Cerebellar cortex (tissue), 1 donor: ENCODE data around the gene SCN5A.

Experiments used
- DNase-seq: peaks from one replicate; pipeline ENCODE4 v3.0.0-alpha.2; 2015; ENCODE audit warnings: low spot score

The SCN5A gene

DNA sequence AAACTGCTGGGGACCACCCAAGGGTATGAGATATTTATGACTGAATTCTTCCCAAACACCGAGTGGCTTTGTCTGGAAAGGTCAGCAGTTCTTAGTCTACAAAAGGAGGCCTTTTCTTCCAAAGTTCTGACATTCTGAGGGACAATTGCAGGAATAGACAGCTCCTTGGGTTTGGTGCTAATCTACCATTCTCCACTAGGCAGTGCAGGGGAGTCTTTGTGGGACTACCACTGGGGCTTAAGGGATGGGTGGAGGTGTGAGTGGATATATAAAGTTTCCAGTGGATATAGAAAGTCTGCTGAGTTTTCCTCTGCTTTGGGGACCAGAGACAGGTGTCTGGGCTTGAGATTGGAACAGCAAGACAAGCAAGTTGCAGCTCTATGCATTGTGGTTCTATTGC lies 90.6 kb downstream of the SCN5A start:
- no peak for DNase-seq

- no peak for DNase-seq
These were observed 92.7 kb downstream of the SCN5A start for GRCh38 chr3:38556640-38557358.

DNA sequence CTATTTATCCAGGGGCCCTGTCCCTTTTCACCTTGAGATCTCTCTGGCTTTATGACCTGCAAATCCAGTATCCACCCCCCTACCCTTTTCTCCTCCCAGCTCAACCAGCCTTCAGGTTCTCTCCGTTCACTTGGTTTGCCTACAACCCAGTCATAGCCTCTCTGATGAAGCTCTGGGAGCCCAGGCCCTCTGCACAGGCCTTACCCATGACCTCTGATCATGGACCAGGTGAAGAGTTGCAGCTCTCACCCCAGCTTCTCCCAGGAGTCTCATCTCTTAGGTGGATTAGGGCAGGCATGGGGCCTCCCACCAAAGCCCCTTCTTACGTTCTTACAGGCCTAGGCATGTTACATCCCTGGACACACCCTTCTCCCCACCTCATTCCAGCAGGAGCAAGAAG lies 93.6 kb downstream of the SCN5A start:
- DNase-seq = no peak

DNA sequence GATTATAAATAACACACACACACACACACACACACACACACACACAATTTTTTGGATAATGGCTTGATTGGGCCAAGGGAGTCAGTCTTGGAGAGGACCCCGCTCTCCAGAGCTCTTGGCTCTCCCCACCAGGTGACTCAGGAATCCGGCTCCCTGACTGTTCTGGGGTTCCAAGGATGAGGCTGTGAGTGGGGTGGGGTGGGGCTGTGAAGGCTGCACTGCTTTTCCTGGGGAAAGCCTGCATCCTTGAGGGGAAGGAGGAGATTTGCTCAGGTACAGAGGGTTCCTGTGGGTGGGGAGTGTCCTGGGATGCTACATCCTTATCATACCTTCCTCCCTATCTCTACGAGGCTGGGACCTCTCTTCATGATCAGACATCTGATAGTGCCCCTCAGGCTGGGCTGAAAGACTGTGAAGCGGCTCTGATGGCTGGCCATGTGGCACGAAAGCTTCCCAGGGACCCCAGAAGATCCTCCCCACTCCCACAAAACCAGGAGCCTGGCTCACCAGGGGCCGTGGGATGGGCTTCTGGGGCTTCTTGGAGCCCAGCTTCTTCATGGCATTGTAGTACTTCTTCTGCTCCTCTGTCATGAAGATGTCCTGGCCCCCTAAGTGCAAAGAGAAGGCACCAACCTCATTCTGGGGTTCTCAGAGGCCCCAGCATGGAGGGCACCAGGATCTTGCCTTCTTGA lies 94.2 kb downstream of the SCN5A start:
- DNase-seq = no peak

- DNase-seq = no peak
These were observed 95.2 kb downstream of the SCN5A start for GRCh38 chr3:38554127-38554827.

DNA sequence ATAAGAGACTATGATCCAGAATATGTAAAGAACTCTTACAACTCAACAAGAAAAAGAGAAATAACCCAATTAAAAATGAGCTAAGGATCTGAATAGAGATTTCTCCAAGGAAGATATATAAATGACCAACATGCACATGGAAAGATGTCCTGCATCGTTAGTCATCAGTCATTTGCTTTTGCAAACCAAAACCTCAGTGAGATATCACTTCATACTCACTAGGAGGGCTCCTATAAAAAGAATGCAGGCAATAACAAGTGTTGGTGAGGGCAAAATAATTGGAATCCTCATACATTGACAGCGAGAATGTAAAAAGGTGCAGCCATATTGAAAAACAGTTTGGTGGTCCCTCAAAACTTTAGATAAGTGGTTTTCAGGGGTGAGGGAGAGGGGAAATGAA lies 96.4 kb downstream of the SCN5A start:
- no peak for DNase-seq

DNA sequence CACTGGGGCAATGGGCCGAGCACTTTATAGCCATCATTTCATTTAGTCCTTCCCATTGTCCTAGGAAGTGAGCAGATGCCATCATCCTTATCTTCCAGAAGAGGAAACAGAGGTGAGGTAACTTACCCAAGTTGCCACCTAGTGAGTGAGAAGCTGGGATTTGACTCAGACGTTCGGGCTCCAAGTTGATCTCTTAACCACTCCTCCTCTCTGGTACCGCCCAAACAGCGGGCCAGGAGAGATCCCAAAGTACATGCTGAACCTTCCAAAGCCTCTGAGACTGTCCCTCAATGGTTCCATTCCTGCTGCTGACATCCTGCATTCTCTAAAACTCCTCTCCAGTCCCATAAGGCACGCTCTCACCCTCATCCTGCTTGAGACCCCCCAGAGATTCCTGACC lies 97.1 kb downstream of the SCN5A start:
- no peak for DNase-seq

DNA sequence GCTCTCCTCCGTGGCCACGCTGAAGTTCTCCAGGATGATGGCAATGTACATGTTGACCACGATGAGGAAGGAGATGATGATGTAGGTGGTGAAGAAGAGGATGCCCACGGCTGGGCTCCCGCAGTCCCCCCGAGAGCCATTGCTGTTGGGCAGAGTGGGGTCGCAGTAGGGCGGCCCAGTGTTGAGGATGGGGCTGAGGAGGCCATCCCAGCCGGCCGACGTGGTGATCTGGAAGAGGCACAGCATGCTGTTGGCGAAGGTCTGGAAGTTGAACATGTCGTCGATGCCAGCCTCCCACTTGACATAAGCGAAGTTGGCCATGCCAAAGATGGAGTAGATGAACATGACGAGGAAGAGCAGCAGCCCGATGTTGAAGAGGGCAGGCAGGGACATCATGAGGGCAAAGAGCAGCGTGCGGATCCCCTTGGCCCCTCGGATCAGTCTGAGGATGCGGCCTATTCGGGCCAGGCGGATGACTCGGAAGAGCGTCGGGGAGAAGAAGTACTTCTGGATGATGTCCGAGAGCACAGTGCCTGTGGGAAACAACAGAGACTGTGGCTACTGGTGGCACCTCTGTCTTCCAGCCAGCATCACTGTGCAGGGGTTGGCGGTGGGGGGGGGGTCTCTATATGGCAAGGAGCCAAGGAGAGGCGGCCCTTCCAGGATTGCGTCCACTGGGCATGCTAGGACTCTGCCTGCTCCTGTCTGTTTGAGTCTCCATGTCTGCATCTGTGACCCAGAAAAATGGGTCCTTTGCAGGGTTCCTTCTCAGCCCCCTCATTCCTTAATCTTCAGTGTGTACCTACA lies 98.3 kb downstream of the SCN5A start:
- no peak for DNase-seq

DNA sequence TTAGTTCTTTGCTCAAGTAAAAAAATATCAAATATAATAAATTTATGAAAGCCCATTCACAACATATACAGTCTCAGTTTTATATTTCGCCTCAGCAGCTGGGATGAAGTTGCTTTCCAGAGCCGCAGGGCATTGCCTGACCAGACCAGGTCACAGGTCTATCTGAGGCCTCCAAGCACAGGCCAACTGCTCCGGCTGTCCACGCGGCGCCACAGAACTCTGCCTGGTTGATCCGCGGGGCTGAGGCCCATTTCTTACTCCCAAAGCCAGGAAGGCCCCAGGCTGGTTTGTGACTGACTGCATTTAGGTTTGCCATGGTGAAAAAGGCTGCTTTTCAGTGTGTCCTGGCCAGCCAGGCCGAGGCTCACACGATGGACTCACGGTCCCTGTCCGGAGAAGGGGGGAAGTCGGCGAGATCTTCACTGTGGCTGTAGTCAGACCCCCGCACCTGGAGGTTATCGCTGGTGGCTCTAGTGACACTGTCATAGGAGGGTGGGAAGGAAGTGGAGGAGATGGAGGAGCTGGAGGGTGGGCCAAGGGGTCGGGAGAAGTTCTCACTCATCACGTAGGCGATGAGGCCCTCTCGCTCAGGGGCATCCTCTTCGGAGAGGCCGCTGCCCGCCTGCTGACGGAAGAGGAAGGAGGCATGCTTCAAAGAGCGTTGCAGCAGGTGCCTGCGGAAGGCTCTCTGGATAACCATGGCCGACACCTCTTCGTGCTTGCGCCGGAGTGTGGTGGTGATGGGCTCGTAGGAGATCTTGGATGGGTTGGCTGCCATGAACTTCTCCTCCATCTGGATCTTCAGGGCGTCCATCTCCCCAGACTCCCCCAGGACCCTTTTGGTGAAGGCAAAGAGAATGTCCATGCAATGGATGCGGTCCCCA lies 99.3 kb downstream of the SCN5A start:
- DNase-seq = no peak

DNA sequence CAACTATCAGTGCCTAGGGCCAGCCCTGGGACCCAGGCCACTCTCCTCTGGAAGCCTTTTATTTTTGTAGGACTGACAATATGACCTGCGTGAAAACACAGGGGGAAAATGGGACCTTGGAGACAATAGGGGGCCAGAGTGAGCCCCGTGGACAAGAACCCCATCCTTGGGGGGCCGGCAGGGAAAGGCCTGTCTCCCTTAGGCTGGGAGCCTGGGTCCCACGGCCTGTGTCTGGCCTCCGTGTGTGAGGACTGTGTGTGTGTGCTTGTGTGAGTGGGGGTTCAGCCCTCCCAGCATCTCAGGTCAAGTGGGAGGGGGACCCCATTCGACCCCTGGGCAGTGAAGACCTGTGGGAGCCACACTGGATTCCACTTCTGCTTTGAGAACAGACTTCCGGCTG lies 100.0 kb downstream of the SCN5A start:
- DNase-seq = no peak

DNA sequence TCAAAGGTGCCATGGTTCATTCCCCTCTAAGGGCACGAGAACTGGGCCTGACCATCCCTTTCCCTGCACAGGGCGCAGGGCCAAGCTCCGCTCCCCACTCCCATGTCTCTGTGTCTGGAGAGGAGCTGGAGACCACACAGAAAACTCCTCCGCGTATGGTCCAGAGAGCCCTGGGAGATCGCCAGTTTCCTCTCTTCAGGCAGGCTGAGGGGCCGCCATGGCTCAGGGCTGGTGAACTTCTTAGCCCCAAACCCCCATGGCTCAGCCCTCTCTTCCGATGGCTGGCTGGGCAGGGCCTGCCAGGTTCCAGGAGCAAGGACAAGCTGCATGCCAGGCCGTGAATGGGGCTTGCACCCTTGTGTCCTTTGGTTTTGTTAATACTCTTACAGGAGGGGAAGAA lies 100.4 kb downstream of the SCN5A start:
- no peak for DNase-seq

- DNase-seq = no peak
These were observed 101.1 kb downstream of the SCN5A start for GRCh38 chr3:38548154-38548931.

GRCh38 chr3:38545983-38546382 lies 103.5 kb downstream of the SCN5A start:
- DNase-seq = no peak

DNA sequence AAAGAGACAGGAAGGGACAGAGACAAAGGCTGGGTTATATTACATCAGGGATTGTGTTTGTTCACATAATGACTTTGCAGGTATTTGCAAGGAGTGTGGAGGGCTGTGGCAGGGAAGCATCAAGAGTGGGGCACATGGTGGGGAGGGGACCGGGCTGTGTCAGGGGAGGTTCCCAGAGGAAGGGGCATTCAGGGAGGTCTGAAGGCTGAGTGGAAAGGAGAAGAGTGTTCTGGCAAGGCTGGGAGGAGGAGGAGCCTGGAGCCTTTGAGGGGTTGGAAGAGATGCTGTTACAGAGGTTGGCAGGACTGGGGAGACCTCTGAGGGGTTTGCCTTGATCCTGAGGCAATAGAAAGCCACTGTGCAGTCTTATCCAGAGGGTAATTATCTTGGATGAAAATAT lies 103.9 kb downstream of the SCN5A start:
- no peak for DNase-seq

DNA sequence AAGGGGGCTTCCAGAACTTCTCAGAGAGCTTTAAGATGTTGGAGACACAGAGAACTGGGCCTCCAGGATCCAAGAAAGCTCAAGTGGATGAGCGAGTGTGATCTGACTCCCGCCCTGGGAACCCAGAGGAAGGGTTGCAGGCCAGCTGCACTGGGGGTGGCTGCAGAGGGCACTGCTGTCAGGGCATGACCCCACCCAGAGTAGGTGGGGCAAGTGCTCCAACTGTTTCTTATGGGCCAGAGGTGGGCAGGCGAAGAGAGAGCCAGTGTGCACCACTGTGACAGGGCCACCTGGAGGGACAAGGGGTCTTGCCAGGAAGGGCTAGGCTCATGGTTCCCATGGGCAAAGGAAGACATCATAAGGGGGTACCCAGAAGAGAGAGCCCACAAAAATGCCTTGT lies 104.6 kb downstream of the SCN5A start:
- DNase-seq = no peak

- DNase-seq = no peak
These were observed 105.9 kb downstream of the SCN5A start for GRCh38 chr3:38543586-38543985.

DNA sequence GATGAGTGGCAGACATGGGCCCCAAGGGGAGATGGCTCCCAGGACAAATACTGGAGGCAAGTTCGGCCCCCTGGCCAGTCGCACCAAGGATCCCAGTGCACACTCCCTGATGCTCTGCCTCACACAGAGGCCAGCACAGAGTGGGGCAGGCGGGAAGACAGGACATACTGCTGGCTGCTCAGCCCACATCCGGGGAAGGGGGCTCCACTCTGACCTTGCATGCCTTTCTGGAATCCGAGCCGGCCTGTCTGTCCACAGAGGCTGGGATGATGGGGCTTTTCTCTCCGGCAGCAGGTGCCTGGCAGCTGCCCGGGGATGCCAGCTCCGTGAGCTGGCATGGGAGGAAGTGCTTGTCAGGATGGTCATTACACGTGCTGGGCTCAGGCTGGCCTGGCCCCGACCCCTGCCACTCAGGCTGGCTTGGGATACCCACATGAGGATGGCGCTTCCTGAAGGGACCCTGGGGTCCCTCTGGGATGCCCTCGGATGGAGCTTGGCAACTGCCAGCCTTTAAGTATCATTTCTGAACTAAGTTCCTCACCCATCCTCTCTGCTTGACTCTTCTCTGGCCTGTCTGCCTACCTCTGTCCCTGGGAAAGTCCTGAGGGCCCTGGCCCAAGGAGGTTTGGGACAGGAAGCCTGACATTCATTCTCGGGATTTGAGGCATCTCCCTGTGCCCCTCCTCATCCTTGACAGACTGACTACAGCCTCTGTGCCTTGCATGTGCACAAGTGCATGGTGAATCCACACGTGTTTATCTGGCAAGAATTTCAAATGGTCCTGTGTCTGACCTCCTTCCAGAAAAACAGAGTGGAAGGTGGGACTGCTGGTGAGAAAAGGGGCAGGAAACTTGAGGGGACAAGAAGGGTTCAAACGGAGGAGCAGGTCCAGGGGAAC lies 106.8 kb downstream of the SCN5A start:
- no peak for DNase-seq

- no peak for DNase-seq
These were observed 107.7 kb downstream of the SCN5A start for GRCh38 chr3:38541806-38542205.

GRCh38 chr3:38538773-38539353 lies 110.6 kb downstream of the SCN5A start:
- DNase-seq = no peak
